ENCODE results near the gene VRK1.

The VRK1 gene

GRCh38 chr14:96848011-96848410, 50.8 kb downstream of the VRK1 start:
- Histone ChIP-seq H3K79me2 (ENCODE audit: insufficient read depth, low read length) (peaks cover 4% of the 10 kb centered on the region; the same call in 1 of the 2 replicates), H3K9me3 (ENCODE audit: insufficient read depth, low read length) (no peaks in the 10 kb centered on the region), H3K36me3 (ENCODE audit: low read length) (peaks cover 40% of the 10 kb centered on the region), H3K9ac (ENCODE audit: low read length) (no peak overlapping the region), H3K27me3 (ENCODE audit: low read length) (no peaks in the 10 kb centered on the region), H4K20me1 (ENCODE audit: low read depth, low read length) (0 out of 2 replicates have a peak, but pooled peaks cover 3% of the 10 kb centered on the region), H3K4me3 (ENCODE audit: insufficient read depth, low read length, poor library complexity, severe bottlenecking) (no peak overlapping the region), H2AFZ (ENCODE audit: low read depth, low read length, severe bottlenecking) (no peak overlapping the region), H3K4me2 (ENCODE audit: low read depth, low read length, poor library complexity, severe bottlenecking) (no peak overlapping the region), H3K9me2 (replicated peaks; ENCODE audit: insufficient read depth, low read length) (no peaks in the 10 kb centered on the region), H3F3A (ENCODE audit: insufficient read depth) (peaks cover 4% of the 10 kb centered on the region; the same call in 1 of the 2 replicates), H3K27ac (ENCODE audit: low read depth, low read length) (no peak overlapping the region)
- TF ChIP-seq, protein P1, sequence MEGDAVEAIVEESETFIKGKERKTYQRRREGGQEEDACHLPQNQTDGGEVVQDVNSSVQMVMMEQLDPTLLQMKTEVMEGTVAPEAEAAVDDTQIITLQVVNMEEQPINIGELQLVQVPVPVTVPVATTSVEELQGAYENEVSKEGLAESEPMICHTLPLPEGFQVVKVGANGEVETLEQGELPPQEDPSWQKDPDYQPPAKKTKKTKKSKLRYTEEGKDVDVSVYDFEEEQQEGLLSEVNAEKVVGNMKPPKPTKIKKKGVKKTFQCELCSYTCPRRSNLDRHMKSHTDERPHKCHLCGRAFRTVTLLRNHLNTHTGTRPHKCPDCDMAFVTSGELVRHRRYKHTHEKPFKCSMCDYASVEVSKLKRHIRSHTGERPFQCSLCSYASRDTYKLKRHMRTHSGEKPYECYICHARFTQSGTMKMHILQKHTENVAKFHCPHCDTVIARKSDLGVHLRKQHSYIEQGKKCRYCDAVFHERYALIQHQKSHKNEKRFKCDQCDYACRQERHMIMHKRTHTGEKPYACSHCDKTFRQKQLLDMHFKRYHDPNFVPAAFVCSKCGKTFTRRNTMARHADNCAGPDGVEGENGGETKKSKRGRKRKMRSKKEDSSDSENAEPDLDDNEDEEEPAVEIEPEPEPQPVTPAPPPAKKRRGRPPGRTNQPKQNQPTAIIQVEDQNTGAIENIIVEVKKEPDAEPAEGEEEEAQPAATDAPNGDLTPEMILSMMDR (IDR thresholded peaks at IDR 0.05; ENCODE audit: insufficient read depth, low read length, poor library complexity, severe bottlenecking): no peak
- no peak for TF ChIP-seq EZH2phosphoT487 (conservative IDR thresholded peaks at IDR 0.05; ENCODE audit: low read length)

- no peaks in the 10 kb centered on the region for H3K27me3 ChIP-seq (ENCODE audit: low read length)
- peaks cover 52% of the 10 kb centered on the region; the same call in 1 of the 2 replicates for H3K36me3 ChIP-seq (ENCODE audit: low read length)
- no peak overlapping the region for H2AFZ ChIP-seq (ENCODE audit: low read depth, low read length, severe bottlenecking)
- no peaks in the 10 kb centered on the region for H3K9me2 ChIP-seq (replicated peaks; ENCODE audit: insufficient read depth, low read length)
- H4K20me1 ChIP-seq (ENCODE audit: low read depth, low read length): 0 out of 2 replicates have a peak, but pooled peaks cover 3% of the 10 kb centered on the region
- no peak overlapping the region for H3K4me2 ChIP-seq (ENCODE audit: low read depth, low read length, poor library complexity, severe bottlenecking)
- H3K27ac ChIP-seq (ENCODE audit: low read depth, low read length): no peak overlapping the region
- H3K9me3 ChIP-seq (ENCODE audit: insufficient read depth, low read length): no peaks in the 10 kb centered on the region
- no peak for TF ChIP-seq EZH2phosphoT487 (conservative IDR thresholded peaks at IDR 0.05; ENCODE audit: low read length)
- TF ChIP-seq, protein P1 (IDR thresholded peaks at IDR 0.05; ENCODE audit: insufficient read depth, low read length, poor library complexity, severe bottlenecking): no peak
- no peak overlapping the region for H3K4me3 ChIP-seq (ENCODE audit: insufficient read depth, low read length, poor library complexity, severe bottlenecking)
- H3K79me2 ChIP-seq (ENCODE audit: insufficient read depth, low read length): no peaks in the 10 kb centered on the region; the same call in 1 of the 2 replicates
- H3K9ac ChIP-seq (ENCODE audit: low read length): no peak overlapping the region
- H3F3A ChIP-seq (ENCODE audit: insufficient read depth): peaks cover 4% of the 10 kb centered on the region; the same call in 1 of the 2 replicates
These were observed 52.6 kb downstream of the VRK1 start for GRCh38 chr14:96849733-96850132.

- Histone ChIP-seq H3K9ac (ENCODE audit: low read length) (no peak overlapping the region), H3F3A (ENCODE audit: insufficient read depth) (peaks cover 4% of the 10 kb centered on the region; the same call in 1 of the 2 replicates), H3K27me3 (ENCODE audit: low read length) (no peaks in the 10 kb centered on the region), H3K4me3 (ENCODE audit: insufficient read depth, low read length, poor library complexity, severe bottlenecking) (no peak overlapping the region), H3K27ac (ENCODE audit: low read depth, low read length) (no peak overlapping the region), H3K4me2 (ENCODE audit: low read depth, low read length, poor library complexity, severe bottlenecking) (no peak overlapping the region), H4K20me1 (ENCODE audit: low read depth, low read length) (0 out of 2 replicates have a peak, but pooled peaks cover 3% of the 10 kb centered on the region), H3K36me3 (ENCODE audit: low read length) (peaks cover 55% of the 10 kb centered on the region), H3K9me2 (replicated peaks; ENCODE audit: insufficient read depth, low read length) (no peaks in the 10 kb centered on the region), H3K9me3 (ENCODE audit: insufficient read depth, low read length) (no peaks in the 10 kb centered on the region), H2AFZ (ENCODE audit: low read depth, low read length, severe bottlenecking) (no peak overlapping the region), H3K79me2 (ENCODE audit: insufficient read depth, low read length) (no peaks in the 10 kb centered on the region; the same call in 1 of the 2 replicates)
- no peak for TF ChIP-seq EZH2phosphoT487 (conservative IDR thresholded peaks at IDR 0.05; ENCODE audit: low read length)
- TF ChIP-seq, protein P1 (IDR thresholded peaks at IDR 0.05; ENCODE audit: insufficient read depth, low read length, poor library complexity, severe bottlenecking): no peak
These were observed 54.7 kb downstream of the VRK1 start for GRCh38 chr14:96851694-96852381.
